ENCODE measurements around the gene PTPRT.
A peak's percentile ranks its signal among the peaks of the same experiment; 100 is the strongest.

PTPRT gene

GRCh38 chr20:42938441-42939205 is 251.1 kb downstream of the PTPRT start:
- ChIA-PET CTCF (interaction anchor here (0.6 kb wide), 1 partner anchor 12 kb away, joined by 3 read pairs; no protein-coding TSS in a partner anchor), POLR2A (no interaction called here)
- no peaks in the 10 kb centered on the region for H3K9me3 ChIP-seq (ENCODE audit: control insufficient read depth, insufficient read depth, low read depth, low read length)
- H3K36me3 ChIP-seq (ENCODE audit: control insufficient read depth in 2 of 2, insufficient read depth in 1 of 2, low read length in 2 of 2): no peaks in the 10 kb centered on the region
- no peak for TF ChIP-seq ZNF658 (tag by site-specific recombination; IDR thresholded peaks at IDR 0.05)
- no peak overlapping the region for H3K27ac ChIP-seq (ENCODE audit: extremely low read depth, low read depth, low read length)
- no peak overlapping the region for H3K4me3 ChIP-seq (ENCODE audit: low read depth, low read length)
- no peaks in the 10 kb centered on the region for H3K4me1 ChIP-seq (ENCODE audit: control insufficient read depth, insufficient read depth, low read length)

- H3K27ac ChIP-seq (ENCODE audit: extremely low read depth, low read depth, low read length): no peak overlapping the region
- ChIA-PET POLR2A (no interaction called here), CTCF (no interaction called here)
- no peaks in the 10 kb centered on the region for H3K36me3 ChIP-seq (ENCODE audit: control insufficient read depth in 2 of 2, insufficient read depth in 1 of 2, low read length in 2 of 2)
- TF ChIP-seq, protein P1, sequence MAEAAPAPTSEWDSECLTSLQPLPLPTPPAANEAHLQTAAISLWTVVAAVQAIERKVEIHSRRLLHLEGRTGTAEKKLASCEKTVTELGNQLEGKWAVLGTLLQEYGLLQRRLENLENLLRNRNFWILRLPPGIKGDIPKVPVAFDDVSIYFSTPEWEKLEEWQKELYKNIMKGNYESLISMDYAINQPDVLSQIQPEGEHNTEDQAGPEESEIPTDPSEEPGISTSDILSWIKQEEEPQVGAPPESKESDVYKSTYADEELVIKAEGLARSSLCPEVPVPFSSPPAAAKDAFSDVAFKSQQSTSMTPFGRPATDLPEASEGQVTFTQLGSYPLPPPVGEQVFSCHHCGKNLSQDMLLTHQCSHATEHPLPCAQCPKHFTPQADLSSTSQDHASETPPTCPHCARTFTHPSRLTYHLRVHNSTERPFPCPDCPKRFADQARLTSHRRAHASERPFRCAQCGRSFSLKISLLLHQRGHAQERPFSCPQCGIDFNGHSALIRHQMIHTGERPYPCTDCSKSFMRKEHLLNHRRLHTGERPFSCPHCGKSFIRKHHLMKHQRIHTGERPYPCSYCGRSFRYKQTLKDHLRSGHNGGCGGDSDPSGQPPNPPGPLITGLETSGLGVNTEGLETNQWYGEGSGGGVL (tag by site-specific recombination; IDR thresholded peaks at IDR 0.05): no peak
- TF ChIP-seq ZBTB7A (tag by site-specific recombination; IDR thresholded peaks at IDR 0.05; ENCODE audit: low read depth) (no peak), ATF2 (tag by site-specific recombination; IDR thresholded peaks at IDR 0.05; ENCODE audit: low read depth) (peak; percentile 11; the same call in 1 of the 2 replicates)
- H3K4me3 ChIP-seq (ENCODE audit: low read depth, low read length): no peak overlapping the region
- H3K4me1 ChIP-seq (ENCODE audit: control insufficient read depth, insufficient read depth, low read length): no peaks in the 10 kb centered on the region
- no peaks in the 10 kb centered on the region for H3K9me3 ChIP-seq (ENCODE audit: control insufficient read depth, insufficient read depth, low read depth, low read length)
Observed at GRCh38 chr20:42936482-42936881, 253.2 kb downstream of the PTPRT start.

DNA sequence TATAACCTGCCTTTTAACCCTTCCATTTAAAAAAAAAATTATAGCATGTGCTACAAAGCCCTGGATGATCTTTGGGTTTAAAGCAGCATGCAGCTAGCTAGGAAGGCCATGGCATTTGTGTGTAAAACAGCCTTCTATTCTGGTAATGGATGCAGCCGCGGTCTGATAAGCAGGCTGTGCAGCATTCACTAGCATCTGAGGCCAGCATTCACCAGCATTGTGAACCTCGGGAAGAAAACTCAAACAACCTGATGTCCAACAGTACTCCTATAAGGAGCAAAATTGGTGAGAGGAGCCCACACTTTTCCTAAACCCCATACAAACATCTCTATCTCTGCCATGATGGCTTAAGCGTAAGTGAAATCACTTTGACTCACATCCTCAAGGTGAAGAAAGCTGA is 265.5 kb downstream of the PTPRT start:
- ChIA-PET CTCF (no interaction called here), POLR2A (no interaction called here)
- no peaks in the 10 kb centered on the region for H3K36me3 ChIP-seq (ENCODE audit: control insufficient read depth in 2 of 2, insufficient read depth in 1 of 2, low read length in 2 of 2)
- no peak overlapping the region for H3K27ac ChIP-seq (ENCODE audit: extremely low read depth, low read depth, low read length)
- TF ChIP-seq SCRT2 (tag by site-specific recombination; IDR thresholded peaks at IDR 0.05) (no peak), ZNF777 (tag by site-specific recombination; IDR thresholded peaks at IDR 0.05; ENCODE audit: borderline replicate concordance) (no peak), ZNF202 (tag by site-specific recombination; IDR thresholded peaks at IDR 0.05; ENCODE audit: borderline replicate concordance) (no peak), ZNF792 (tag by site-specific recombination; IDR thresholded peaks at IDR 0.05) (no peak), ZFP3 (tag by site-specific recombination; IDR thresholded peaks at IDR 0.05; ENCODE audit: low read depth) (no peak), ZNF626 (tag by site-specific recombination; IDR thresholded peaks at IDR 0.05) (no peak), ZNF561 (tag by site-specific recombination; IDR thresholded peaks at IDR 0.05; ENCODE audit: borderline replicate concordance) (no peak), ZNF18 (tag by site-specific recombination; IDR thresholded peaks at IDR 0.05) (no peak), WT1 (tag by site-specific recombination; IDR thresholded peaks at IDR 0.05) (no peak), ZNF335 (tag by site-specific recombination; conservative IDR thresholded peaks at IDR 0.05) (no peak), ZNF558 (tag by site-specific recombination; IDR thresholded peaks at IDR 0.05) (no peak), EGR2 (tag by site-specific recombination; IDR thresholded peaks at IDR 0.05; ENCODE audit: low read depth) (no peak), ZNF114 (tag by site-specific recombination; IDR thresholded peaks at IDR 0.05) (no peak), BCL11B (tag by site-specific recombination; IDR thresholded peaks at IDR 0.05; ENCODE audit: low read depth) (no peak), ZNF354C (tag by site-specific recombination; IDR thresholded peaks at IDR 0.05; ENCODE audit: borderline replicate concordance, low read depth) (no peak), ZNF2 (tag by site-specific recombination; IDR thresholded peaks at IDR 0.05) (no peak)
- TF ChIP-seq, protein P2, sequence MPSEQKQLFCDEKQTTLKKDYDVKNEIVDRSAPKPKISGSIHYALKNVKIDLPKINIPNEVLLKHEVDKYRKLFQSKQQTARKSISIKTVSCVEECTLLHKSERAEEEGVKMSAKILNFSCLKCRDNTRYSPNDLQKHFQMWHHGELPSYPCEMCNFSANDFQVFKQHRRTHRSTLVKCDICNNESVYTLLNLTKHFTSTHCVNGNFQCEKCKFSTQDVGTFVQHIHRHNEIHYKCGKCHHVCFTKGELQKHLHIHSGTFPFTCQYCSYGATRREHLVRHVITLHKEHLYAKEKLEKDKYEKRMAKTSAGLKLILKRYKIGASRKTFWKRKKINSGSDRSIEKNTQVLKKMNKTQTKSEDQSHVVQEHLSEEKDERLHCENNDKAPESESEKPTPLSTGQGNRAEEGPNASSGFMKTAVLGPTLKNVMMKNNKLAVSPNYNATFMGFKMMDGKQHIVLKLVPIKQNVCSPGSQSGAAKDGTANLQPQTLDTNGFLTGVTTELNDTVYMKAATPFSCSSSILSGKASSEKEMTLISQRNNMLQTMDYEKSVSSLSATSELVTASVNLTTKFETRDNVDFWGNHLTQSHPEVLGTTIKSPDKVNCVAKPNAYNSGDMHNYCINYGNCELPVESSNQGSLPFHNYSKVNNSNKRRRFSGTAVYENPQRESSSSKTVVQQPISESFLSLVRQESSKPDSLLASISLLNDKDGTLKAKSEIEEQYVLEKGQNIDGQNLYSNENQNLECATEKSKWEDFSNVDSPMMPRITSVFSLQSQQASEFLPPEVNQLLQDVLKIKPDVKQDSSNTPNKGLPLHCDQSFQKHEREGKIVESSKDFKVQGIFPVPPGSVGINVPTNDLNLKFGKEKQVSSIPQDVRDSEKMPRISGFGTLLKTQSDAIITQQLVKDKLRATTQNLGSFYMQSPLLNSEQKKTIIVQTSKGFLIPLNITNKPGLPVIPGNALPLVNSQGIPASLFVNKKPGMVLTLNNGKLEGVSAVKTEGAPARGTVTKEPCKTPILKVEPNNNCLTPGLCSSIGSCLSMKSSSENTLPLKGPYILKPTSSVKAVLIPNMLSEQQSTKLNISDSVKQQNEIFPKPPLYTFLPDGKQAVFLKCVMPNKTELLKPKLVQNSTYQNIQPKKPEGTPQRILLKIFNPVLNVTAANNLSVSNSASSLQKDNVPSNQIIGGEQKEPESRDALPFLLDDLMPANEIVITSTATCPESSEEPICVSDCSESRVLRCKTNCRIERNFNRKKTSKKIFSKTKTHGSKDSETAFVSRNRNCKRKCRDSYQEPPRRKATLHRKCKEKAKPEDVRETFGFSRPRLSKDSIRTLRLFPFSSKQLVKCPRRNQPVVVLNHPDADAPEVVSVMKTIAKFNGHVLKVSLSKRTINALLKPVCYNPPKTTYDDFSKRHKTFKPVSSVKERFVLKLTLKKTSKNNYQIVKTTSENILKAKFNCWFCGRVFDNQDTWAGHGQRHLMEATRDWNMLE (tag by site-specific recombination; conservative IDR thresholded peaks at IDR 0.05; ENCODE audit: low read depth): no peak
- H3K4me3 ChIP-seq (ENCODE audit: low read depth, low read length): no peak overlapping the region
- no peaks in the 10 kb centered on the region for H3K4me1 ChIP-seq (ENCODE audit: control insufficient read depth, insufficient read depth, low read length)
- no peaks in the 10 kb centered on the region for H3K9me3 ChIP-seq (ENCODE audit: control insufficient read depth, insufficient read depth, low read depth, low read length)
